Measurements from ENCODE around the gene RSL1D1.
"Not testable (repeated sequence)": the region's sequence is repeated elsewhere in the genome, so short reads cannot be mapped to it uniquely, and the experiment has no call there.

The RSL1D1 gene

GRCh38 chr16:11797166-11797956 is 54.0 kb downstream of the RSL1D1 start, which contains the start of gene ZC3H7A:
TSS of gene ZC3H7A (minus strand) at chr16:11797258. CDS start at chr16:11782354, 14,904 bp downstream.
- DNase-seq = peak; percentile 94

DNA sequence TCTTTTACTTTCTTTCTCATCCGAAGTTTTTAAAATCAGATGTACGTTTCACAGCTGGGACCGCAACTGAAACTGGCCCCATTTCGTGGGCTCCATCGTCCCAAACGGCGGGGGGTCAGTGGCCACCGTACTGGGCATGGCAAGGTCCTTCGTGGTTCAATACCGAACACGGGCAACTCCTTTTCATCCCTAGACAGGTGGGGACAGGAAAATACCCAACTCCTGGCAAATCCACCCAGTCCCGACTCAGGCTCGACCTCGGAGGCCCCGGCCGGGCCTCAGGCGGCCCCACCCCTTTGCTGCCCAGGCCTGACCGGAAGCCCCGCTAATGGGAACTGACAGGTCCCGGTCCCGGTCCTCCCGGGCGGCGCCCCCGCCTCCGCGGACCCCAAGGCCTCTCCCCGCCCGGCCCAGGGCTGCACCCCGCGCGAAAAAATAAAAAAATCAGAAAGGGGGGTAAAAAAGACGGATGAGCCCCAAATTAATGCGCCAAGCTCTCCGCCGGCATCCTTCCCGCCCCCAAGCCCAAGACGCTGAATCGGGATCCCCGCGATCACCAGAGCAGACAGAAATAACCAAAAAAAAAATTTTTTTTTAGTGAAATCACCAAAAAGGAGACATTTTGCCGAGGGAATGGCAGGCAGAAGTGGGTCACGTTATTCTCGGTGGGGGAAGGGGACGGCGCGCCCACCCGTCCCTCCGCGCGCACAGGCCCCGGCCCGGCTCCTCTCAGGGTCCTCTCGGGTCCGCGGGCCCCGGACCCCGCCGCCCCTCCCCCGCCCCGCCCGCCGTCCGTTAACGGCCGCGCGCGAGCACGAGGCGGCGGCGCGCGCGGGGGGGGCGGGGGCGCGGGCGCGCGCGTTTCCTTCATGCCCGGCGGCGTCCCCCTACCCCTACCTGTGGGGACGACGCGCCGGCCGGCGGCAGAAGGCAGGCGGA is 54.8 kb downstream of the RSL1D1 start:
- no peak for DNase-seq

GRCh38 chr16:11795887-11796226 is 55.5 kb downstream of the RSL1D1 start:
- DNase-seq = no peak

- DNase-seq = no peak
Measured at GRCh38 chr16:11794996-11795886, 56.1 kb downstream of the RSL1D1 start.

DNA sequence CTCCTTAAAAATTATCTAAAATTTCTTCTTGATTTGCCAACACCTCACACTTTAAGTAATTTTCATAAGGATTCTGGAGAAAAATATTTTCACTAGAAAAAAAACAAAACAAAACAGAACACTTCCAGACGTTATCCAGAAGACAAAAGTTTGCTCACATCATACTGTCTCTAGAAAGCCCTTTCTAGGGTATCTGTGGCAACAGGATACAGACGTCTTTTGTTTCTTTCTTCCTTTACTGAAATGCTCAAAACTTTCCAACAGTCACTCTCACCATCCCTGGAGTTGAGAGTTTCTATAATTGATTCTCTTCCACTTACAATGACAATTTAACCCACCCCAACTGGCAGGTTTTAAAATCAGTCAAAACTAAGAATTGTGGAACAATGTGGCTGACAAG is 56.9 kb downstream of the RSL1D1 start:
- DNase-seq = no peak

DNA sequence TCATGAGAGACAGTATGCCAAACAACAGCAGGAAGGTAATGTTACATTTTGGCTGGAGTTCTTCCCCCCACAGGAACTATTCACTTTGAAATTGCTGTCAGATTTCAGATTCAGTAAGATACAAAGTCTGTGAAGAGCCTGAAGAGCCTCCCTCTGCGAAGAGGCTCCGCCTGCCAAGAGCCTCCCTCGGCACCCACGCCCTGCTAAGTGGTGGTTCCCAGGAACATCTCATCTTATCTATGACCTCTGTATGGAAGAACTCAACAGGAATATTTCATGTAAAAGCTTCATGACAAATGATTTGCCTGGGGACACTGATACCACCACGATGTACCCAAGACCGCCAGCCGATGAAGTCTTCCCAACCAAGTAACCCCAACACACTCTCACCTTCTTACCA is 57.5 kb downstream of the RSL1D1 start:
- DNase-seq = no peak

GRCh38 chr16:11792410-11793241 is 58.7 kb downstream of the RSL1D1 start:
- DNase-seq = peak; percentile 99

DNA sequence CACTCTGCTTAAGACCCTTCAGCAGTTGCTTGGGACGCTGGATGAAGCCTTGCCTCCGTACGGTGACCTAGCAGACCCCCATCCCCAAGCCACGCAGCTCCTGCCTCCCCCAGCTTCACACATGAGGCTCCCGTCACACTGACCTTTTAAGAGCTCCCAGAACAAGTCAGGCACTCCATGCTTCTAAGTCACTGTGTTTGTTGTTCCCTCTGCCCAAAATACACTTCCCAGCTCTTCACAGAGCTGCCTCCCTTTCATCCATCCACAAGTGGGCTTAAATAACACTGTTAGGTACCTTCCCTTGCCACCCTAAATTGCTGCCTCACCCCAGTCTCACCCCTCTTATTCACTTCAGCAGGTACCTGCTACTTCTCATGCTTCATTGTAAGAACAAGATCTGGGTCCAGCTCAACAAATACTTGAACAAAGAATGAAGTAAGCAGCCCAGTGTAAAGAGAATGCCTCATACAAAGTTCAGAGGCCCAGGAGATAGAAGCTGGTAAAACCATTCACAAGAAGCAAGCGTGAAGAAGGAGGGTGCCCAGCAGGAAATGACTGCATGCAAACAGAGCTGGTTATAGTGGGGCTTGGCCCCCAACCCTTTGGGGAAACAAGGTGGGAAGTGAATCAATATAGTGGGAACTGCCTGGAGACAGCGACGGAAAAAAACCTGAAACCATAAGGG is 60.1 kb downstream of the RSL1D1 start:
- DNase-seq = peak; percentile 40

DNA sequence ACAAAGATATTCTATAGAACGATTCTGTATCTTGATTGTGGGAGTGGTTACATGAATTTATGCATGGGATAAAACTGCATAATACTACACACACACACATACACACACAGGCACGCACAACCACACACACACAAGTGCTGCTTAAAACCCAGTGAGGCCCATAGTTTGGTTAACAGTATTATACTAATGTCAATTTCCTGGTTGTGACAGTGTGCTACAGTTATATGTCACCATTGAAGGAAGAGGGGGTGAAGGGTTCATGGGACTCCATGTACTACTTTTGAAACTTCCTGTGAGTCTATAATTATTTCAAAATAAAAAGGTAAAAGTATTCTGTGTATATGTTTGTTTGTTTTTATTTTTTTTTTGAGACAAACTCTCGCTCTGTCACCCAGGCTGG is 62.4 kb downstream of the RSL1D1 start:
- no peak for DNase-seq

DNA sequence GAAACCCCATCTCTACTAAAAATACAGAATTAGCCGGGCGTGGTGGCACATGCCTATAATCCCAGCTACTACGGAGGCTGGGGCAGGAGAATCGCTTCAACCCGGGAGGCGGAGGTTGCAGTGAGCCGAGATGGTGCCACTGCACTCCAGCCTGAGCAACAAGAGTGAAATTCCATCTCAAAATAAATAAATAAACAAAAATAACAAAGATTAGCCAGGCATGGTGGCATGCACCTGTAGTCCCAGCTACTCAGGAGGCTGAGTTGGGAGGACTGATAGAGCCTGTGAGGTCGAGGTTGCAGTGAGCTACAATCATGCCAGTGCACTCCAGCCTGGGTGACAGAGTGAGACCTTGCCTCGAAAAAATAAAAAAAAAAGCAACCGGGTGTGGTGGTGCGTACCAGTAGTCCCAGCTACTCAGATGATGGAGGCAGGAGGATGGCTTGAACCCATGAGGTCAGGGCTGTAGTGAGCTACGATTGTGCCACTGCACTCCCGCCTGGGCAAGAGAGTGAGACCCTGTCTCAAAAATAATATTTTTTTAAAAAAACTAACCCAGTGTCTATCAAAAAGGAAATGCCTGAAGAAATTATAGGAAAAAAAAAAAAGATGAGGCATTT is 66.3 kb downstream of the RSL1D1 start:
- DNase-seq = not testable (repeated sequence)

- DNase-seq = not testable (repeated sequence)
Measured at GRCh38 chr16:11784381-11784780, 67.0 kb downstream of the RSL1D1 start.

GRCh38 chr16:11784038-11784369 is 67.3 kb downstream of the RSL1D1 start:
- DNase-seq = no peak
